Pulmonary artery endothelial cell (primary cell): Measurements from ENCODE around the gene LIG3. TPM values are rescaled to one million over a fixed set of nuclear protein-coding genes. Genes with fewer than 3 reads are reported as not detected.
A peak's percentile ranks its signal among the peaks of the same experiment; 100 is the strongest.
"Not testable (repeated sequence)": the region's sequence is repeated elsewhere in the genome, so short reads cannot be mapped to it uniquely, and the experiment has no call there.

Source experiments
- DNase-seq: peaks from one replicate; pipeline ENCODE4 v3.0.0-alpha.2; 2011; ENCODE audit warnings: low read depth, low spot score
- total RNA-seq: library from RNA; depleted of rRNA; stranded (reverse); fragments of >200 nt; gene quantifications from 2 replicates; pipeline ENCODE4 v1.2.3, GENCODE V29; 2014

The LIG3 gene
- total RNA-seq, 1 donor from 2014 or later: 31.5 TPM

DNA sequence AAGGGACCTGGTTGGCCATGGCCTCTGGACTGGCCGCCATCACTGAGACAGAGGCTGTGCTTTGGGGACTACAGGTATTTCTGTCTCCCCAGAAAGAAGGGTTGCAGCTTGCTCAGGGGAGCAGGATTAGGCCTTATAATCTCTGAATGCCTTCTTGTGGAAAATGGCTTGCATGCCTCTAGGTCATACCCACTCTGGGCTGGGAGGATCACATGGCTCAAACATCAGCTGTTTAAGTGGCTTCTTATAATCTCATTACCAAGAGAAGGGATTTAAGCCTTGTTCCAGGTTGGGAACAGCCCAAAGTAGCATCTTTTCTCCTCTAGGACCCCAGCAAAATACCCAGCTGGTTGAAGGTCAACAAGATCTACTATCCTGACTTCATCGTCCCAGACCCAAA, 19.1 kb downstream of the LIG3 start:
- DNase-seq: no peak

DNA sequence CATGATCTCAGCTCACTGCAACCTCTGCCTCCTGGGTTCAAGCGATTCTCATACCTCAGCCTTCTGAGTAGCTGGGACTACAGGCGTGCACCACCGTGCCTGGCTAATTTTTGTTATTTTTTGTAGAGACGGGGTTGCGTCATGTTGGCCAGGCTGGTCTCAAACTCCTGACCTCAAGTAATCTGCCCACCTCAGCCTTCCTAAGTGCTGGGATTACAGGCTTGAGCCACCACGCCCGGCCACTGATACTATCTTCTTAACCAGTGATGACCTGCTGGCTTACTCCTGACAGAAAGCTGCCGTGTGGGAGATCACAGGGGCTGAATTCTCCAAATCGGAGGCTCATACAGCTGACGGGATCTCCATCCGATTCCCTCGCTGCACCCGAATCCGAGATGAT, 20.7 kb downstream of the LIG3 start:
- DNase-seq: not testable (repeated sequence)

DNA sequence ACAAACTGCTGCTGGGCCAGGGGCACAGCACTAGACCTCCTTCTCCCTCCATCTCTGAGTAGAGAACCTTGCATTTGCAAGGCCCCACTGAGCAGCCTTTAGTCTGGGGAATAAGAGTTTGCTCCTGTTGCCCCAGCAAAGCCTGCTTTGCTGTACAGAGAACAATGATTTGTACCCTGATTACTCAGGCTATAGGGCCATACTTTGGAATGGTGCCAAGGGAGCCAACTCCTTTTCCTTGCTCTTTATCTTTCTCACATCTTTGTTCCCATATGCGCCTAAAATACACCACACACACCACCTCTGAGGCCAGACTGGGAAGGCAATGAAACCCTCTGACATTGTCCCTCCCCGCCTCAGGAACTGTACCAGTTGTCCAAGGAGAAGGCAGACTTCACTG, 21.2 kb downstream of the LIG3 start:
- DNase-seq: no peak

GRCh38 chr17:35002876-35003551, 22.7 kb downstream of the LIG3 start:
- no peak for DNase-seq

DNA sequence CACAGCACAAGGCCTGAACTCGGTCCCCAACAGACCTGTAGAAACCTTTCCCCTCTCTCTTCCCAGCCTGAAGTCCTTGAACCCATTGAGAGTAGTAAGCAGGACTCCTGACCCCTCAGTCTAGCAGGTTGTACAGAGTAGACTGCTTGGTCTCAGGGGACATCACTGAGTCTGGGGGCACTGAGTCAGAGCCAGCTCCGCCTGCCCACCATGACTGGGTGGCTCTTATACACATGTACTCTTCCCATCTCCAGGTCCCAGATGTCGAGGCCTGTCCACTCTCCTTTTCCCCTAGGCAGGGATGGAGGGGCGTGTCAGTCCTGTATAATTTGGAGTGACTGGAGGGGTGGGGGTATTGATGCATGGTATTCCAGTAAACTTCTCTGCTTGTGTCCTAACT, 23.5 kb downstream of the LIG3 start:
- no peak for DNase-seq

GRCh38 chr17:35006345-35006744, 26.0 kb downstream of the LIG3 start:
- DNase-seq: no peak

- DNase-seq: no peak
These were observed 26.6 kb downstream of the LIG3 start for GRCh38 chr17:35006961-35007360.

GRCh38 chr17:35010093-35010492, 29.8 kb downstream of the LIG3 start:
- no peak for DNase-seq

GRCh38 chr17:35011671-35012216, 31.4 kb downstream of the LIG3 start:
- no peak for DNase-seq

DNA sequence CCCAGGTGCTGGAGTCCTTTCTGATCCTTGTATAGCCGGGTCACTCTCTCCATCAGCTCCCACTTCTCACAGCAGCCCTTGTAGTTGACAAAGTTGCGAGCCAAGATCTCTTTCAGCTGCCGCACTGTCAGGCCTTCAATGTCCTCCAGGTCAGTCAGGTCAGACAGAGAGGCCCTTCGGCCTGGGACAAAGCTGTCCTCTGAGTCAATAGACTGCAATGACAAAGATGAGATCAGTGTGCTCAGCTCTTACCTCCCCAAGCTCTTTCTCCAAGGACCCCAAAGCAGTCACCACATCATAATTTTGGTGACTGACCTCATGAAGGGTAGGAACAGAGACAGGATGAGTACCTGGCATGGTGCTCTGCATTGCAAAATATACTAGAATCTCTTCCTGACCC, 36.1 kb downstream of the LIG3 start:
- no peak for DNase-seq

GRCh38 chr17:35017021-35017420, 36.7 kb downstream of the LIG3 start:
- DNase-seq: no peak

DNA sequence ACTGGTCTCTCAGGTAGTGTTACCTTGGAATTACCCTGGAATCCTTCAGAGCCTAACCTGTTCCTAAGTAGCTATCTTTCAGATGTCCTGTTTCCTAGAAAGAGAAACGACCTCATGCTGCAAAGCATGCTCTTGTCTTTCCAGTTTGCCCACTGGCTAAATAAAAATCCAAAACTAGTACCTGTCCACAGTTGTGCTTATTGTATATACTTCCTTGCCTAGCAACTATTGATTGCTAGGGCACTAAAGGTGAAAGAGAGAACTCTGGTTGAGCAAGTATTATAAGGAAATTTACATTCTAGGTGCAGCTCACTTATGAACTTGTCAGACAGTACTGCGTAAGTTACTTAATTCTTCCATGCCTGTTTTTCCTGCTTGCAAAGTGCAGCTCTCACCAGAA, 38.5 kb downstream of the LIG3 start:
- no peak for DNase-seq

DNA sequence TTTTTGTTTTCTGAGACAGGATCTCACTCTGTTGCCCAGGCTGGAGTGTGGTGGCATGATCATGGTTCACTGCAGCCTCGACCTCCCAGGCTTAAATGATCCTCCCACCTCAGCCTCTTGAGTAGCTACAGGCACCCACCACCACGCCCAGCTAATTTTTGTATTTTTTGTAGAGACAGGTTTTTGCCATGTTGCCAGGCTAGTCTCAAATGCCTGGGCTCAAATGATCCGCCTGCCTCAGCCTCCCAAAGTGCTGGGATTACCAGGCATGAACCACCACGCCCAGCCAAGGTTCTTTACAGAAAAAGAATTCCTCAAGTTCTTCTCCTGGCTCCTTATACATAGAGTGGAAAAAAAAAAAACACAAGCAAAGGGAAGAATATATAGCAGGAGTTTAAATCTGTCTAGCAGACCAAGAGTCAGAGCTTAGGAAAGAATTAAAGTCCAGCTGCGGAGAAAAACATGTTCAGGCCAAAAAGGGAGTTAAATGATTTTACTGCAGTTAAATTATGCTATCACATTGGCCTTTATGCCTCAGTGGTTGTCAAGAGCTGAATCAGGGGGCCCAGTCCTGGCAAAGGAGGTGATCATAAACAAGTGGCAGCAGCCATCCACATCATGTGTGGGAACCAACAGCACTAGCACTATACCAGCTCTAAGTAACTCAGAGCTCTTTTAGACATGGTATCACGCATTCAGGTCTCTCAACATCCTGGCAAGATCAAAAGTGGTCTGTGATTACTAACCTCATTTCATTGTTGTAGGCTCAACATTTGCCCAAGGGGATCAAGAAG, 39.3 kb downstream of the LIG3 start:
- no peak for DNase-seq

GRCh38 chr17:35021520-35022380, 41.4 kb downstream of the LIG3 start:
- no peak for DNase-seq

GRCh38 chr17:35022536-35023063, 42.3 kb downstream of the LIG3 start:
- DNase-seq: peak; percentile 87

DNA sequence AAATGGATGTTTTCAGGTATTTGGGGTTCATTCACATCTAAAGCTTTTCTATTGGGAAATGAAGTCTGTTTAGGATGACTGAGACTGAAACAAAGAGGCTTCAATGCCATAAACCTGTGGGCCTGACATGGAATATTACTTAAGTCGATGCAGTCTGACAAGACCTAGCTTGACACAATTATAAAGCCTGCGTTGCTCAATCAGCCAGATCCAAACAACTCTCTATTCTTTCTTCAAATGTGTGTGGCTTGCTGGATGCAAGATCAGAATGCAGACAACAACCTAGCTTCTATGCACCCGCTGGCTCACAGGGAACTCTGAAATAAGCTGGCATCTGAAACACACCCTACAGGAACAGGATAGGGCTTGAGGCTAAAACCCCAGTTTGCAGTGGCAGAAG, 43.2 kb downstream of the LIG3 start:
- no peak for DNase-seq

DNA sequence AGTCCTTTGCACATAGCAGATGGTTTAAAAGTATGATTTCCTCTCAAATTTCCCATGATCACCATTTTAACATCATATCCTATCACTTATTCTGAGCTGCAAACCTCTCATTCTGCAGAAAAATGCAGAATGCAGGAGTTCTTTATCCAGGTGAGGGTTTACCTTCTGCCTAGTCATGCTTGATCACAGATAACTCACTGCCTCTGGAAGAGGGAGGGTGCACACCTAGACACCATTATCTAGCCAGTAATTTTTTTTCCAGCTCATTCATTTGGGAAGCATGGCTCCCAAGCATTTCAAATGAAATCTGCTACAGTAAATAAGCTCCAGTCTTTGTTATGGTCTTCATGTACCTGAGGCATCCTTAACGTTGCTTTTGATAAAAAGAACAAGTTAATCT, 45.2 kb downstream of the LIG3 start:
- DNase-seq: no peak

- not testable (repeated sequence) for DNase-seq
These were observed 47.8 kb downstream of the LIG3 start for GRCh38 chr17:35028097-35028496.

GRCh38 chr17:35028531-35029262, 48.4 kb downstream of the LIG3 start:
- DNase-seq: peak; percentile 27

GRCh38 chr17:35030780-35031179, 50.5 kb downstream of the LIG3 start:
- no peak for DNase-seq

DNA sequence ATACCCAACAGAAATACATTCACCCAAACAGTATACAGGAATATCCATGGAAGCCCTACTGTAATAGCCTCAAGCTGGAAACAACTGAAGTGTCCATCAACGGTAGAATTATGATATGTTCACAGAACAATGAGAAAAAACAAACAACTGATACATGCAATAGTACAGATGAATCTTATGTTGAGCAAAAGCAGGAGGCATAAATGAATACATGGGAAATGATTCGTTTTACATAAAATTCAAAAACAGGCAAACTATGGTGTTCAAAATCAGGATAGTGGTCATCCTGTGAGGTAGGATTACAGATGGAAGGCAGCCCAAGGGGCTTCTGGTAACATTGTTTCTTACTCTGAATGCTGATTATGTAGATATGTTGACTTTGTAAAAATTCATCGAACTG, 58.1 kb downstream of the LIG3 start:
- DNase-seq: no peak
